HG03457 (cell line): ENCODE data around the gene RBM22.

Source experiments
- ATAC-seq: cut with Tn5 transposase; IDR thresholded peaks from one replicate; pipeline ENCODE4 v1.9.1; 2021; ENCODE audit warnings: moderate number of reproducible peaks; ENCODE audit not compliant: unreplicated experiment

RBM22 gene

DNA sequence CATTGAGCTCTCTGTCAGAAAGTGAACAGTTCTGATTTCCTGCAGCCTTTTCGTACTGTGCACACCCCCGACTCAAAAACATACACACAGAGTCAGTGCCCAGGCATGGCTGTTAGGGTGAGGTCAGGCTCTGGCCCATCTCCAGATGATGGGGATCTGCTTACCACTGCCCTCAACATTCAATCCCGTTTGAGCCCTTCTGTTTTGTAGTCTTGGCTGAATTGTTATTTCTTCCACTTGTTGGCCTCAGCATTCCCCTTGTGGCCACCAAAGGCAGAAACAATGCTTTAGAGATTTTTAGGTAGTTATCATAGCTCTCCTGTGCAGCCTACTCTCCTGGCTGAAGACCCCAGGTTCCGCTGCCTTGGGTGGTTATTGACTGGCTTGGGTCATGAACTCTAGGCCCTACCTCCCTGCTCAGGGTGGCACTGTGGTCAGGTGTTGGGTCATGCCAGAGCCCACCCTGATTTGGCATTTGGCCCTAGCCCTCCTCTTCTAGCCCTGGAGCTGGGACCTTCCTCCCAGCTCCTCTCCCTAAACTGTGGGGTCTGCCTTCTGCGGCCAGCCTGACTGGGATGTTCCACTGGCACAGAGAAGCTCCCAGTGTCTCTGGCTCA lies 47.6 kb downstream of the RBM22 start:
- ATAC-seq, result no peak

DNA sequence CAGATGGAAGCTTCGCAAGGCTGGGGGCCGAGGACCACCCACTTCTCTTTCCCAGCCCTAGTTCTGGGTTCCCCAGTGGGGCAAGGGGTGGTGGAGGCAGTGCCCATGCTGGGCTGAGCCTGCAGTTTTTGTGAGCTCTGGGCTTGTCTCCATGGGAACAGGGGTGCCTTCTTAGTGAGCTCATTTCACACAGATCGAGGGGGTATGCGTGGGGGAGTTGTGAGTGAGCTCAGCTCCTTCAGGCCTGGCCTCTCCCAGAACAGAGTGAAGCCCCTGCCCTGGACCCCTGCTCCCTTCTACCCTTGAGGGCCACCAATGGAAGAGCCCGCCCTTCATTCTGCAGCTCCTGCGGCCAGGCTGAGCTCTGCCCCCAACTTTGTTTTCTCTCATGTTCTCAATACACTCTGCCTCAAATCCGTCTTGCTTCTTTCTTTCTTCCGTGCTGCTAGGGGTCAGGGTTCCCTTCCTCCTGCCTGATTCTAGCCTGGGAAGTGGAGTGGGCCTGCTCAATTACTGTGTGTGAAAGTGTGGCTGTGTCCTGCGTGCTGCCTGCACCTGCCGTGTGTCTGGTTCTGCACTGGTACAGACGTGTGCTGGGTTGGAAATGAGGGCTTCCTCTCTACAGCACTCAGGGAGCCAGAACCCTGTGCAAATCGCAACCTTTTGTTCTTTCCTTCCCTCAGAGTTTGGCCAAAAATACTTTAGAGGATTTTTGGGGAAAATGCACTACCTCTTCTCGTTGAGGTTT lies 48.8 kb downstream of the RBM22 start:
- no peak for ATAC-seq

DNA sequence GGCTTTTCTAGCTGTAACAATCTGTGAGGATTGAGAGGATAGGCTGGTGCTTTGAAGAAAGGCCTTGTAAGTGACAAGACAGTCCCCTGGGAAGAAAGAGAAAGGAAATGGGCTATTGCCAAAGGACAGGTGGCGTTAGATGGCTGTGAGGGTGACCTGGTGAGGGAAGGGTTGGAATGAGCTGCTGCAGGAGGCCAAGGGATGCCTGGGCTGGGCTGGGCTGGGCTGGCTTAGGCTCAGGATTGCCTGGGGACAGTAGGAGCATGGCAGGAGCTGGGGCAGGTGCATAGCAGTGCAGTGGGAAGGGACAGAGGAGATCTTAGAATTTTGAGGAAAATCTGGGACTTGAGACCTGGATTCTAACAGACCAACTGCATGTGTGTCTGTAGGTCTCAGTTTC lies 49.5 kb downstream of the RBM22 start:
- no peak for ATAC-seq

- no peak for ATAC-seq
Measured at GRCh38 chr5:150650021-150651006, 50.5 kb downstream of the RBM22 start.

DNA sequence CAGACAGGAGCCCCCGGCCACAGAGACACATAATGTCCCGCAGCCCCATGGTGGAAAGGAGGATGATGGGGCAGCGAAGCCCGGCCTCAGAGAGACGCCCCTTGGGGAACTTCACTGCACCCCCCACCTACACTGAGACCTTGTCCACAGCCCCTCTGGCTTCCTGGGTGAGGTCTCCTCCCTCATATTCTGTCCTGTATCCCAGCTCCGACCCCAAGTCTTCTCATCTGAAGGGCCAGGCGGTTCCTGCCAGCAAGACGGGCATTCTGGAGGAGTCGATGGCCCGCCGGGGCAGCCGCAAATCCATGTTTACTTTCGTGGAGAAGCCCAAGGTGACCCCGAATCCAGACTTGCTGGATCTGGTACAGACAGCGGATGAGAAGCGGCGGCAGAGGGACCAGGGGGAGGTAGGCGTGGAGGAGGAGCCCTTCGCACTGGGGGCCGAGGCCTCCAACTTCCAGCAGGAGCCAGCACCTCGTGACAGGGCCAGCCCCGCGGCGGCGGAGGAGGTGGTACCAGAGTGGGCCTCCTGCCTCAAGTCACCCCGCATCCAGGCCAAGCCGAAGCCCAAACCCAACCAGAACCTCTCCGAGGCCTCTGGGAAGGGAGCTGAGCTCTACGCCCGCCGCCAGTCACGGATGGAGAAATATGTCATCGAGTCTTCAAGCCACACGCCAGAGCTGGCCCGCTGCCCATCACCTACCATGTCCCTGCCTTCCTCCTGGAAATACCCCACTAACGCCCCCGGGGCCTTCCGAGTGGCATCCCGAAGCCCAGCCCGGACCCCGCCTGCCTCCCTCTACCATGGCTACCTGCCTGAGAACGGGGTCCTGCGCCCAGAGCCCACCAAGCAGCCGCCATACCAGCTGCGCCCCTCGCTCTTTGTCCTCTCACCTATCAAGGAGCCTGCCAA lies 51.5 kb downstream of the RBM22 start:
- ATAC-seq, result no peak

GRCh38 chr5:150648294-150649107 lies 52.4 kb downstream of the RBM22 start:
- no peak for ATAC-seq

- ATAC-seq, result no peak
Measured at GRCh38 chr5:150647275-150648251, 53.3 kb downstream of the RBM22 start.

- ATAC-seq, result no peak
Measured at GRCh38 chr5:150645070-150645700, 55.7 kb downstream of the RBM22 start.

DNA sequence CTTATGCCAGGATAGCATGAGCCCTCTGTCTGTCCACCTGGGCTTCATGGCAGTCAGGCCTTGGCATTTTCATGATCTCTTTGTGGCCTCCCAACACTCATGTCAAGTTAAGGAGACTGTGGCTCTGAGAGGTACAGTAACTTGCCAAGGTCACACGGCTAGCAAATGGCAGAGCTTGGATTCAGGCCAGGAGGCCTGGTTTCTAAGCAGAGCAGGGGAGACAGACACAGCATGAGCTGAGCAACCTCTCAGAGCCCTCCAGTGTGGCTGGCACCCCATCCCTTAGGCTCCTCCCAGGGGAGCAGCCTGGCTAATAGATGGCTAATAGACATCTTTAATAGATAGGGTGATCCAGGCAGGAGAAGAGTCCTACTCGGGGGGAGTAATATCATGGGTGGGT lies 56.3 kb downstream of the RBM22 start:
- no peak for ATAC-seq

GRCh38 chr5:150644058-150644457 lies 56.8 kb downstream of the RBM22 start:
- no peak for ATAC-seq

DNA sequence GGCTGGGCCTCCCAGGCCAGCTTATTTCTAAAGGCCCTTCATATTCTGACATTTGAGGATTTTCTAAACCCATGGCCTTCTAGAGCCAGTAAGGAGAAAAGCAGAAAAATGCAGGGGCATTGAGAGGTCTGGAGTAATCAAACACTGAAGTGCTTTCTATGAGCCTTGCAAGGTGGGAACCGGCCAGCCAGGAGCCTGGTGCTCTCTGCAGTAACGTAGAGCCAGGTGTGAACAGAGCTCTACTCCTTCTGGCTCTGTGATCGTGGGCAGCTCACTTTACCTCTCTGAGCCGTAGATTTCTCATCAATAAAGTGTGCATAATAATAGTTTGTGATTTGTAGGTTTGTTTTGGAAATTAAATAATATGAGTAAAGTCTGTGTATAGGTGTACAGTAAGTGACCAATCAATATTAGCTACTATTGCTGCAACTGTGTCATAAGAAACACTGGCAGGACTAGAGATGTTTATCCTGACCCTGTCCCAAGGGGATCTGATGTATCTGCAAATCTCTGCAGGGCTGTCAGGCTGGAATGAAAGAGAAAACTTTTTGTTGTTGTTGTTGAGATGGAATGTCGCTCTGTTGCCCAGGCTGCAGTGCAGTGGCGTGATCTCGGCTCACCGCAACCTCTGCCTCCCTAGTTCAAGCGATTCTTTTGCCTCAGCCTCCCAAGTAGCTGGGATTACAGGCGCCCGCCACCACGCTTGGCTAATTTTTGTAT lies 57.7 kb downstream of the RBM22 start:
- ATAC-seq, result no peak

DNA sequence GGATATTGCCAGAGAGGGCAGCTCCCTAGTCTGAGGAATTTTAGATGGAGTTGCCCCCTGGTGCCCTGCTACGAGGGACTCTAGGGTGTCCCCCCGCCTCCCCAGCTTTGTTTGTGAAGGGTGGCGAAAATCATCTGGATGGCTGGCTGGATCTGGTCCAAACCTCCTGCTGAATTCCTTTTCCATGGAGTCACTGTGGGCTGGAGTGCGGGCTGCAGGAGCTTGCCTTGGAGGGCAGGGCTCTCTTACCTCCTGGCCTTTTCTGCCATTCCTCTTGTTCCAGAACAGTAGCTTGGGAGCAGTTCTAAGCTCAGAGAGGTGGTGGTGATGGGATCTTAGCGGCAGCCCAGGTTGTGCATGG lies 58.3 kb downstream of the RBM22 start:
- no peak for ATAC-seq

DNA sequence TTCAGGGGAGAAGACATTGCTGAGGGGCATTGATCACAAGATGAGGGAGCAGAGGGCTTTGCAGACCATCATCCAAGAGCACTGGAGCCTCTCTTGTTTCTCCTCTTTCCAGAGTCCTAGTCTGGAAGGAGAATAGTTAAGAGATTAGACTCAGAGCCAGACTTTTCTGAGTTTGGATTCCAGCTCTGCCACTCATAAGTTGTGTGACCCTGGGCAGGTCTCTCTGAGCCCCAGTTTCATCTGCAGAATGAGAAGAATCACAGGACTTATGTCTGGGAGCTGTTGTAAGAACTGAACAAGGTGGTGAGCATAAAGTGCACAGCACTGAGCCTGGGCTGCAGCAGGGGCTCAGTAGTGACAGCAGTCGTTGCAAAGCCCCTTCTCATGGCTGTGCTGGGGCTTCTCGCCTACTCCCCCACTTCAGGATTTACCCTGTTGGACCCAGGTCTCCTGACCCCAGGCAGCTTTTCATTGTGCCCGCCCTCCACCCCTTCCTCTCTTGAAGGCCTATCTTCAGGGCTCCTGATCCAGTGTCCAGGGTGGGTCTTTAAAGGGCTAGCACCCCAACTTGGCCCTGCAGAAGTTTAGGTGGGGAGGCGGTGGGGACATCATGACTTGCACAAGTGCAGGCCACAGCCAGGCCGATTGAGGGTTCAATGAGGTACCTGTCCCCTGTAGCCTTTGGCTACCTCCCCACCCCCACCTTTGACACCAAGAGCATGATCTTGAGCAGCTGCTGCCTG lies 58.9 kb downstream of the RBM22 start:
- ATAC-seq, result no peak

- no peak for ATAC-seq
Measured at GRCh38 chr5:150641006-150641570, 59.8 kb downstream of the RBM22 start.
